GM21529 (cell line): ENCODE results near the gene WDR81.
"Not testable (repeated sequence)": the region's sequence is repeated elsewhere in the genome, so short reads cannot be mapped to it uniquely, and the experiment has no call there.

Experiments
- ATAC-seq: cut with Tn5 transposase; IDR thresholded peaks from one replicate; pipeline ENCODE4 v1.9.1; 2021; ENCODE audit not compliant: unreplicated experiment

Gene WDR81

GRCh38 chr17:1730326-1731193 is 6.1 kb downstream of the WDR81 start:
- no peak for ATAC-seq

GRCh38 chr17:1731194-1731506 is 6.6 kb downstream of the WDR81 start:
- ATAC-seq: no peak

GRCh38 chr17:1732241-1732832 is 7.8 kb downstream of the WDR81 start:
- no peak for ATAC-seq

- no peak for ATAC-seq
Measured at GRCh38 chr17:1732833-1733321, 8.4 kb downstream of the WDR81 start.

- ATAC-seq: no peak
Measured at GRCh38 chr17:1733759-1734158, 9.3 kb downstream of the WDR81 start.

GRCh38 chr17:1735418-1735817 is 10.9 kb downstream of the WDR81 start:
- no peak for ATAC-seq

GRCh38 chr17:1735834-1736347 is 11.4 kb downstream of the WDR81 start:
- no peak for ATAC-seq

- no peak for ATAC-seq
Measured at GRCh38 chr17:1736348-1737281, 12.1 kb downstream of the WDR81 start.

- no peak for ATAC-seq
Measured at GRCh38 chr17:1737531-1738291, 13.2 kb downstream of the WDR81 start.

GRCh38 chr17:1741899-1742298 is 17.4 kb downstream of the WDR81 start:
- ATAC-seq: not testable (repeated sequence)

GRCh38 chr17:1742371-1743087 is 18.0 kb downstream of the WDR81 start, which contains the start of gene SERPINF2:
Gene SERPINF2 (plus strand): TSS chr17:1742871. CDS start chr17:1744996, 2,125 bp downstream.
- ATAC-seq: no peak

- no peak for ATAC-seq
Measured at GRCh38 chr17:1743088-1743439, 18.6 kb downstream of the WDR81 start.

GRCh38 chr17:1744551-1745512 is 20.3 kb downstream of the WDR81 start:
- ATAC-seq: no peak

- no peak for ATAC-seq
Measured at GRCh38 chr17:1745513-1746020, 21.1 kb downstream of the WDR81 start.

- no peak for ATAC-seq
Measured at GRCh38 chr17:1746975-1747543, 22.6 kb downstream of the WDR81 start.

- no peak for ATAC-seq
Measured at GRCh38 chr17:1750628-1751027, 26.1 kb downstream of the WDR81 start.

- ATAC-seq: no peak
Measured at GRCh38 chr17:1752425-1753262, 28.1 kb downstream of the WDR81 start.
